A673 (cell line): ENCODE data around the gene PLXDC2. TPM values are rescaled to one million over a fixed set of nuclear protein-coding genes. Genes with fewer than 3 reads are reported as not detected.
A peak's percentile ranks its signal among the peaks of the same experiment; 100 is the strongest.

Experiments
- BruUV-seq: library from RNA; stranded (reverse); fragments of 400-500 nt; replicated peaks from 2 replicates; lab custom pipeline; 2021; lab: Mats Ljungman, UMichigan
- CTCF ChIA-PET: fragments of 300-600 bp; sonication (Branson Sonifier 250); formaldehyde crosslinking; loops from one replicate; lab custom pipeline; 2022; ENCODE audit warnings: antibody characterized with exemption; lab: Charles Lee
- POLR2A ChIA-PET: fragments of 300-600 bp; sonication (Branson Sonifier 250); formaldehyde crosslinking; loops from one replicate; lab custom pipeline; 2022; ENCODE audit warnings: antibody characterized with exemption; ENCODE audit not compliant: low non-redundant PET; lab: Charles Lee
- DNase-seq: peaks from one replicate; pipeline ENCODE4 v3.0.0-alpha.2; 2015; ENCODE audit warnings: low spot score
- H3K27ac ChIP-seq: fragments of 200-600 bp; sonication (generic); 2 replicates; pipeline ENCODE4 v1.5.1; 2016; ENCODE audit warnings: mixed run types, low read depth, mild to moderate bottlenecking, mixed read lengths, antibody characterized with exemption, low read length; ENCODE audit not compliant: poor library complexity, severe bottlenecking
- H3K27me3 ChIP-seq: fragments of 200-600 bp; sonication (generic); replicated peaks from 2 replicates; pipeline ENCODE4 v1.6.1; 2017; ENCODE audit warnings: mixed run types, low read depth, mild to moderate bottlenecking, mixed read lengths, antibody characterized with exemption, low read length; ENCODE audit not compliant: insufficient read depth, poor library complexity
- H3K36me3 ChIP-seq: fragments of 200-600 bp; sonication (generic); 2 replicates; pipeline ENCODE4 v1.6.1; 2016; ENCODE audit warnings: mixed run types, mild to moderate bottlenecking, mixed read lengths, antibody characterized with exemption, low read length; ENCODE audit not compliant: insufficient read depth, poor library complexity, severe bottlenecking
- H3K4me1 ChIP-seq: fragments of 200-600 bp; sonication (generic); 2 replicates; pipeline ENCODE4 v1.6.1; 2017; ENCODE audit warnings: mixed run types, mild to moderate bottlenecking, mixed read lengths, antibody characterized with exemption, low read length; ENCODE audit not compliant: insufficient read depth, poor library complexity, severe bottlenecking
- H3K4me3 ChIP-seq: fragments of 200-600 bp; sonication (generic); 2 replicates; pipeline ENCODE4 v1.5.1; 2016; ENCODE audit warnings: low read depth, mixed run types, mild to moderate bottlenecking, mixed read lengths, low read length; ENCODE audit not compliant: poor library complexity, severe bottlenecking
- H3K9me3 ChIP-seq: fragments of 200-600 bp; sonication (generic); 2 replicates; pipeline ENCODE4 v1.6.1; 2016; ENCODE audit warnings: mixed run types, low read depth, mild to moderate bottlenecking, mixed read lengths, antibody characterized with exemption, low read length; ENCODE audit not compliant: poor library complexity, severe bottlenecking
- EZH2 ChIP-seq: fragments of 200-600 bp; sonication (generic); IDR thresholded peaks from 2 replicates; pipeline ENCODE4 v1.6.1; 2017; ENCODE audit warnings: borderline replicate concordance, low read depth, mild to moderate bottlenecking, mixed read lengths, antibody characterized with exemption, low read length; ENCODE audit not compliant: poor library complexity, severe bottlenecking
- intact Hi-C: fragments of 100-400 bp; cut with micrococcal nuclease; formaldehyde crosslinking; loops from one replicate; pipeline ENCODE4 v1.10.0; 2022; ENCODE audit not compliant: unreplicated experiment
- total RNA-seq: library from RNA; stranded (reverse); gene quantifications from 2 replicates; pipeline ENCODE4 v1.2.3, GENCODE V29; 2021
- TF ChIP-seq, protein P1 (sequence below): fragments of 300-800, 200-600 bp; sonication (generic); conservative IDR thresholded peaks from 2 replicates; pipeline ENCODE4 v1.5.1; 2017; ENCODE audit warnings: low read depth, mild to moderate bottlenecking, antibody characterized with exemption, low read length, moderate library complexity, mixed read lengths

The PLXDC2 gene
- total RNA-seq, 1 experiment from 2014 or later = 74.8 TPM

DNA sequence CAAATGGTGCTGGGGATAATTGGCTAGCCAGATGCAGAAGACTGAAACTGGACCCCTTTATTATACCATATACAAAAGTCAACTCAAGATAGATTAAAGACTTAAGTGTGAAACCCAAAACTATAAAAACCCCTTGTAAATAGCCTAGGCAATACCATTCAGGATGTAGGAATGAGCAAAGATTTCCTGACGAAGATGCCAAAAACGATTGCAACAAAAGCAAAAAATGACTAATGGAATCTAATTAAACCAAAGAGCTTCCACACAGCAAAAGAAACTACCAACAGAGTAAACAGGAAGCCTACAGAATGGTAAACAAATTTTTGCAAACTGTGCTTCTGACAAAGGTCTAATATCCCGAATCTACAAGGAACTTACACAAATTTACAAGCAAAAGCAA lies 30.9 kb upstream of the PLXDC2 start:
- no peak for TF ChIP-seq EZH2
- TF ChIP-seq, protein P1, sequence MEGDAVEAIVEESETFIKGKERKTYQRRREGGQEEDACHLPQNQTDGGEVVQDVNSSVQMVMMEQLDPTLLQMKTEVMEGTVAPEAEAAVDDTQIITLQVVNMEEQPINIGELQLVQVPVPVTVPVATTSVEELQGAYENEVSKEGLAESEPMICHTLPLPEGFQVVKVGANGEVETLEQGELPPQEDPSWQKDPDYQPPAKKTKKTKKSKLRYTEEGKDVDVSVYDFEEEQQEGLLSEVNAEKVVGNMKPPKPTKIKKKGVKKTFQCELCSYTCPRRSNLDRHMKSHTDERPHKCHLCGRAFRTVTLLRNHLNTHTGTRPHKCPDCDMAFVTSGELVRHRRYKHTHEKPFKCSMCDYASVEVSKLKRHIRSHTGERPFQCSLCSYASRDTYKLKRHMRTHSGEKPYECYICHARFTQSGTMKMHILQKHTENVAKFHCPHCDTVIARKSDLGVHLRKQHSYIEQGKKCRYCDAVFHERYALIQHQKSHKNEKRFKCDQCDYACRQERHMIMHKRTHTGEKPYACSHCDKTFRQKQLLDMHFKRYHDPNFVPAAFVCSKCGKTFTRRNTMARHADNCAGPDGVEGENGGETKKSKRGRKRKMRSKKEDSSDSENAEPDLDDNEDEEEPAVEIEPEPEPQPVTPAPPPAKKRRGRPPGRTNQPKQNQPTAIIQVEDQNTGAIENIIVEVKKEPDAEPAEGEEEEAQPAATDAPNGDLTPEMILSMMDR = no peak
- BruUV-seq = no TSS peak
- no peaks in the 10 kb centered on the region for H3K9me3 ChIP-seq
- no peak overlapping the region for H3K4me3 ChIP-seq
- H3K36me3 ChIP-seq = no peaks in the 10 kb centered on the region
- POLR2A ChIA-PET = no interaction called here
- no peaks in the 10 kb centered on the region for H3K27me3 ChIP-seq
- intact Hi-C loops = loop anchor here (5.0 kb wide), 3 partner anchors 158 to 373 kb away; no protein-coding TSS in a partner anchor
- CTCF ChIA-PET = no interaction called here
- H3K4me1 ChIP-seq = peaks cover 20% of the 10 kb centered on the region
- H3K27ac ChIP-seq = peak overlapping the region; percentile 39
- DNase-seq = peak; percentile 95

DNA sequence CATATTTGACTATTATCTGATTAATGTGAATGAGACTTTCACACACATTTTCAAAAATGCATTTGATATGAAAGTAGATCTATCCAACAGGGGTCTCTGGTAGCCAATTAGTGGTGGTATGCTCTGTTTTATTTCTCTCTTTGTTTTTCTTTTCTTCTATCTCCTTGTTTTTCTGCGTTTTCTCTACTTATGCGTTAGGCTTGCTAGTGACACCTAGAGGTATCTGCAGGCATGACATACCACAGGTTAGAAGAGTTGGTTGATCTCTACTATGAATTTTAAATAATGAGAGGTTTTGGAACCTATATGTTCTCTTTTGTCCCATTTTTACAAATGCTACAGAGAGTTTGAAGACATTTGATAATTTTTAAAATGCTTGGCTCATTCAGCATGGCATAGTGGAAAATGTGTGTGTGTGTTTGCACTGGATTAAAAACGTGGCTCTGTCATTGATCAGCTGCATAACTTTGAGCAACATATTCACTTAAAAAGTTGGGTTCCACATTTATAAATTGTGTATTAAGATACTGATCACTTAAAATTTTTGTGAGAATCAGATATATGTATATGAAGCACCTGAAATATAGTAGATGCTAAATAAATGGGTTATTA lies 28.1 kb upstream of the PLXDC2 start:
- no peaks in the 10 kb centered on the region for H3K36me3 ChIP-seq
- no peak for TF ChIP-seq EZH2
- TF ChIP-seq, protein P1 = peak; percentile 95
- POLR2A ChIA-PET = no interaction called here
- peak; percentile 82 for DNase-seq
- peaks cover 24% of the 10 kb centered on the region for H3K4me1 ChIP-seq
- CTCF ChIA-PET = no interaction called here
- no peak overlapping the region for H3K27ac ChIP-seq
- H3K4me3 ChIP-seq = no peak overlapping the region
- H3K27me3 ChIP-seq = no peaks in the 10 kb centered on the region
- BruUV-seq = no TSS peak
- intact Hi-C loops = loop anchor here (5.0 kb wide), 3 partner anchors 161 to 376 kb away; no protein-coding TSS in a partner anchor
- no peaks in the 10 kb centered on the region for H3K9me3 ChIP-seq

DNA sequence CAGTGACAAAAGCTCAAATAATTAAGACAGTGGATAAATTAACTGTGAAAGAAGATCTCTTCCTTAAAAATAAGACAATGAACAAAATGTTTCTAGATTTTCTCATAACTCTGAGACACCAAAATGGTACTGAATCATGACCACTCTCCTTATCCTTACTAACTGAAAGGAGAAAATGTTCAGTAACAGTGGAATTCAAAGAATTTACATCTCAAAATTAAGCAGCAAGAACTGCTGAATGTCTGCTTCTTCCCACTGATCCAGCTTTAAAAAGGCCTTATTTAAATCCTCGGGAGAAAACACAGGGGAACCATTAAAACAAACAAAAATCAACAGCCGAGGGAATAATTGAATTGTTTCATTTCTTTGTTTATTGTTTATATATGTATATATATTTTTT lies 27.3 kb upstream of the PLXDC2 start:
- Histone ChIP-seq H3K4me3 (no peak overlapping the region), H3K36me3 (no peaks in the 10 kb centered on the region), H3K9me3 (no peaks in the 10 kb centered on the region), H3K4me1 (peaks cover 26% of the 10 kb centered on the region), H3K27me3 (no peaks in the 10 kb centered on the region), H3K27ac (no peak overlapping the region)
- DNase-seq = no peak
- BruUV-seq = no TSS peak
- POLR2A ChIA-PET = no interaction called here
- CTCF ChIA-PET = interaction anchor here (0.7 kb wide), 1 partner anchor 728 kb away, joined by 6 read pairs; no protein-coding TSS in a partner anchor
- TF ChIP-seq, protein P1 = no peak
- TF ChIP-seq EZH2 = no peak
- intact Hi-C loops = loop anchor here (5.0 kb wide), 3 partner anchors 162 to 377 kb away; no protein-coding TSS in a partner anchor
